GM12865 (cell line): Measurements from ENCODE around the gene CYP3A4.
"Not testable (repeated sequence)": the region's sequence is repeated elsewhere in the genome, so short reads cannot be mapped to it uniquely, and the experiment has no call there.

Experiments
- DNase-seq: peaks from one replicate; pipeline ENCODE4 v3.0.0; 2010; ENCODE audit warnings: low read depth
- H3K4me3 ChIP-seq: 2 replicates; pipeline ENCODE4 v1.5.1; 2011; ENCODE audit warnings: mild to moderate bottlenecking, low read depth, low read length, control low read depth
- TF ChIP-seq, protein P1 (sequence below): IDR thresholded peaks from 2 replicates; pipeline ENCODE4 v1.5.1; 2011; ENCODE audit warnings: low read length, control low read depth, low read depth, inconsistent platforms; ENCODE audit not compliant: insufficient read depth; ENCODE audit errors: missing control alignments

Gene CYP3A4

GRCh38 chr7:99748846-99749579 lies 35.0 kb downstream of the CYP3A4 start:
- DNase-seq, result no peak
- H3K4me3 ChIP-seq, result no peak overlapping the region
- TF ChIP-seq, protein P1, sequence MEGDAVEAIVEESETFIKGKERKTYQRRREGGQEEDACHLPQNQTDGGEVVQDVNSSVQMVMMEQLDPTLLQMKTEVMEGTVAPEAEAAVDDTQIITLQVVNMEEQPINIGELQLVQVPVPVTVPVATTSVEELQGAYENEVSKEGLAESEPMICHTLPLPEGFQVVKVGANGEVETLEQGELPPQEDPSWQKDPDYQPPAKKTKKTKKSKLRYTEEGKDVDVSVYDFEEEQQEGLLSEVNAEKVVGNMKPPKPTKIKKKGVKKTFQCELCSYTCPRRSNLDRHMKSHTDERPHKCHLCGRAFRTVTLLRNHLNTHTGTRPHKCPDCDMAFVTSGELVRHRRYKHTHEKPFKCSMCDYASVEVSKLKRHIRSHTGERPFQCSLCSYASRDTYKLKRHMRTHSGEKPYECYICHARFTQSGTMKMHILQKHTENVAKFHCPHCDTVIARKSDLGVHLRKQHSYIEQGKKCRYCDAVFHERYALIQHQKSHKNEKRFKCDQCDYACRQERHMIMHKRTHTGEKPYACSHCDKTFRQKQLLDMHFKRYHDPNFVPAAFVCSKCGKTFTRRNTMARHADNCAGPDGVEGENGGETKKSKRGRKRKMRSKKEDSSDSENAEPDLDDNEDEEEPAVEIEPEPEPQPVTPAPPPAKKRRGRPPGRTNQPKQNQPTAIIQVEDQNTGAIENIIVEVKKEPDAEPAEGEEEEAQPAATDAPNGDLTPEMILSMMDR, result no peak

DNA sequence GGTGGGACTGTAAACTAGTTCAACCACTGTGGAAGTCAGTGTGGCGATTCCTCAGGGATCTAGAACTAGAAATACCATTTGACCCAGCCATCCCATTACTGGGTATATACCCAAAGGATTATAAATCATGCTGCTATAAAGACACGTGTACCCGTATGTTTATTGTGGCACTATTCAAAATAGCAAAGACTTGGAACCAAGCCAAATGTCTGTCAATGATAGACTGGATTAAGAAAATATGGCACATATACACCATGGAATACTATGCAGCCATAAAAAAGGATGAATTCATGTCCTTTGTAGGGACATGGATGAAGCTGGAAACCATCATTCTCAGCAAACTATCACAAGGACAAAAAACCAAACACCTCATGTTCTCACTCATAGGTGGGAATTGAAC lies 37.1 kb downstream of the CYP3A4 start:
- H3K4me3 ChIP-seq, DNase-seq: not testable (repeated sequence)

DNA sequence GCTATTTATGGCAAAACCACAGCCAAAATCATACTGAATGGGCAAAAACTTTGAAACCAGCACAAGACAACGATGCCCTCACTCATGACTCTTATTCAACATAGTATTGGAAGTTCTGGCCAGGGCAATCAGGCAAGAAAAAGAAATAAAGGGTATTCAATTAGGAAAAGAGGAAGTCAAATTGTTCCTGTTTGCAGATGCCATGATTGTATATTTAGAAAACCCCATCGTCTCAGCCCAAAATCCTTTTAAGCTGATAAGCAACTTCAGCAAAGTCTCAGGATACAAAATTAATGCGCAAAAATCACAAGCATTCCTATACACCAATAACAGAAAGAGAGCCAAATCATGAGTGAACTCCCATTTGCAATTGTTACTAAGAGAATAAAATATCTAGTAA lies 38.6 kb downstream of the CYP3A4 start:
- not testable (repeated sequence) for H3K4me3 ChIP-seq, DNase-seq

- H3K4me3 ChIP-seq, result no peak overlapping the region
- TF ChIP-seq, protein P1, result no peak
- no peak for DNase-seq
Measured at GRCh38 chr7:99742737-99743394, 41.1 kb downstream of the CYP3A4 start.

DNA sequence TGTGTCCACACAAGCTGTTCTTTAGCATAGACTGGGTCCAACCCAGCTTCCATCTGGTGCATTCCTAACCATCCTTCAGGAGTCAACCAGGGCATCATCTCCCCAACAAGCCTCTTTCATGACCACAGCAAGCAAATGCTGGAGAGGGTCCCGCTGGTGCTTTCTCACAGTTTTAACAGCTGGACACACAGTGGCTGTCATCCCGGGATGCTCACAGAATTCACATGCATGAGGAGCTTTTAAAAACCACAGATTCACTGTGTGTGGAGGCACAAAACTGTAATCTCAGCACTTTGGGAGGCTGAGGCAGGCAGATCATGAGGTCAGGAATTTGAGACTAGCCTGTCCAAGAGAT lies 42.6 kb downstream of the CYP3A4 start:
- no peak for DNase-seq
- TF ChIP-seq, protein P1, result no peak

GRCh38 chr7:99740573-99741440 lies 43.2 kb downstream of the CYP3A4 start:
- TF ChIP-seq, protein P1, result no peak
- H3K4me3 ChIP-seq, result no peak overlapping the region
- no peak for DNase-seq

More for the DNA sequence above, 42.6 kb downstream of the CYP3A4 start:
- no peak overlapping the region for H3K4me3 ChIP-seq

- no peak overlapping the region for H3K4me3 ChIP-seq
- no peak for DNase-seq
- TF ChIP-seq, protein P1, result no peak
Measured at GRCh38 chr7:99739699-99740572, 44.0 kb downstream of the CYP3A4 start.
